Measurements from ENCODE around the gene ARHGAP24. TPM values are rescaled to one million over a fixed set of nuclear protein-coding genes. Genes with fewer than 3 reads are reported as not detected.

The ARHGAP24 gene
- total and polyA plus RNA-seq, 10 of the 15 experiments (the other 5 are each of a cell fraction or from before 2014, with no cell fraction given), result 0.10 to 4.2 (median 0.52) TPM

DNA sequence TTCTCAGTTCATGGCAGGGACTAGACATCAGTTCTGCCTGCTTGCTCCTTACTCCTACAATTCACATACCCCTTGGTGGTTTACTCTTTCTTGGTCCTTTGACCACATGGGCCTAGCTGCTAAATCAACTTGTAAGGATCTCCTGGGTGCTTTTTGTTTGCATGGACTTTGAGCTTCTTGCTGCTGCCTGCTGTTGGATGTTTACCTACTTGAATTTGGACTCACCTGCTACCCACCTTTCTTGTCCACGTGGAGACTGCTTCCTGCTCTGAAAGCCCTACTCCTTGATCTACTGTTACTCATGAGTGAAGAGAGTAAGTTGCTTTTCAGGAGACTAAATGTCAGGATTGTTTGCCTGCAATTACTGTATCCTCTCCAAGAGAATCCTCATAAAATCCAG, 15.2 kb upstream of the ARHGAP24 start:
- Histone ChIP-seq H4K20me1 (ENCODE audit: control insufficient read depth, insufficient read depth) (no peaks in the 10 kb centered on the region), H3K4me2 (ENCODE audit: control insufficient read depth, insufficient read depth) (no peak overlapping the region), H3K27ac (ENCODE audit: control insufficient read depth, insufficient read depth) (no peak overlapping the region), H2AFZ (ENCODE audit: control insufficient read depth, low read depth, low read length) (no peak overlapping the region), H3K79me2 (ENCODE audit: control insufficient read depth, insufficient read depth, low read length) (no peaks in the 10 kb centered on the region), H3K9ac (ENCODE audit: control insufficient read depth, insufficient read depth, low read length) (no peak overlapping the region), H3K4me1 (ENCODE audit: control insufficient read depth, insufficient read depth, low read length) (no peaks in the 10 kb centered on the region), H3K27me3 (replicated peaks in 1 of 2; ENCODE audit: control insufficient read depth in 2 of 2, insufficient read depth in 2 of 2, low read length in 1 of 2) (peaks cover 0 to 2% of the 10 kb centered on the region in 2 experiments; a peak in 1 of 4 replicates), H3K9me3 (replicated peaks; ENCODE audit: control insufficient read depth, insufficient read depth, low read length) (no peaks in the 10 kb centered on the region), H3K4me3 (no peak overlapping the region), H3K36me3 (ENCODE audit: control insufficient read depth in 2 of 2, insufficient read depth in 2 of 2, low read length in 1 of 2) (no peaks in the 10 kb centered on the region)
- ATAC-seq (no peak), FAIRE-seq (no peak), DNase-seq (ENCODE audit: low read depth, low spot score) (no peak)
- ChIA-PET RAD21 (ENCODE audit: unreplicated experiment) (no interaction called here), SMC1A (ENCODE audit: uncharacterized antibody, unreplicated experiment) (interaction anchor here (1.1 to 1.3 kb wide), 2 partner anchors 14 kb away, joined by 3 read pairs; no protein-coding TSS in a partner anchor), CTCF (no interaction called here), POLR2A (interaction anchor here (0.6 kb wide), 1 partner anchor 113 kb away, joined by 3 read pairs; no protein-coding TSS in a partner anchor)
- TF ChIP-seq, protein P1, sequence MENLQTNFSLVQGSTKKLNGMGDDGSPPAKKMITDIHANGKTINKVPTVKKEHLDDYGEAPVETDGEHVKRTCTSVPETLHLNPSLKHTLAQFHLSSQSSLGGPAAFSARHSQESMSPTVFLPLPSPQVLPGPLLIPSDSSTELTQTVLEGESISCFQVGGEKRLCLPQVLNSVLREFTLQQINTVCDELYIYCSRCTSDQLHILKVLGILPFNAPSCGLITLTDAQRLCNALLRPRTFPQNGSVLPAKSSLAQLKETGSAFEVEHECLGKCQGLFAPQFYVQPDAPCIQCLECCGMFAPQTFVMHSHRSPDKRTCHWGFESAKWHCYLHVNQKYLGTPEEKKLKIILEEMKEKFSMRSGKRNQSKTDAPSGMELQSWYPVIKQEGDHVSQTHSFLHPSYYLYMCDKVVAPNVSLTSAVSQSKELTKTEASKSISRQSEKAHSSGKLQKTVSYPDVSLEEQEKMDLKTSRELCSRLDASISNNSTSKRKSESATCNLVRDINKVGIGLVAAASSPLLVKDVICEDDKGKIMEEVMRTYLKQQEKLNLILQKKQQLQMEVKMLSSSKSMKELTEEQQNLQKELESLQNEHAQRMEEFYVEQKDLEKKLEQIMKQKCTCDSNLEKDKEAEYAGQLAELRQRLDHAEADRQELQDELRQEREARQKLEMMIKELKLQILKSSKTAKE (IDR thresholded peaks at IDR 0.05; ENCODE audit: low read depth, poor library complexity, severe bottlenecking), result no peak
- TF ChIP-seq ZNF24 (IDR thresholded peaks at IDR 0.05) (no peak), SREBF2 (IDR thresholded peaks at IDR 0.05; ENCODE audit: low read length) (no peak), PML (IDR thresholded peaks at IDR 0.05; ENCODE audit: low read length) (no peak), EP300 (IDR thresholded peaks at IDR 0.05; ENCODE audit: borderline replicate concordance in 1 of 2, control insufficient read depth in 1 of 2, low read depth in 2 of 2, low read length in 2 of 2) (no peak), IKZF2 (IDR thresholded peaks at IDR 0.05) (no peak)
- intact Hi-C loops (cut with micrococcal nuclease; ENCODE audit: unreplicated experiment) (no loop called here), in situ Hi-C loops (cut with MboI) (no loop called here)
- WGBS (ENCODE audit: insufficient coverage, insufficient replicate concordance, low lambda C conversion rate, missing lambda C conversion rate), result 15% methylated on average over 1 of the region's 1 CpG
- BruUV-seq (replicated peaks), result no TSS peak
